Pons (tissue), 1 donor: ENCODE results near the gene ZNF433.

Experiments used
- DNase-seq: peaks from one replicate; pipeline ENCODE4 v3.0.0-alpha.2; 2016; ENCODE audit warnings: low spot score

Gene ZNF433

DNA sequence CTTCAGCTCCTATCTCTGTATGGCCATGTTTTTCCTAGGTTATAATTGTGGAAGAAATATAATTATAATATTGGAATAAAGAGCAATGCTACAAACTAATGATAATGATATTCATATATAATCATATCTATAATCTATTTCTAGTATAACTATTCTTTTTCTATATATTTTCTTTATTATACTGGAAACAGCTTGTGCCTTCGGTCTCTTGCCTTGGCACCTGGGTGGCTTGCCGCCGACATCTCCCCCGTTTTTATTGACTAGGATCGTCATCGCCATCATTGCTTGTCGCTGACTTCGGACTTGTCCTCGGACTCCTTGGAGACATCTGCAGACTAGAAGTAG is 46.4 kb downstream of the ZNF433 start:
- no peak for DNase-seq

GRCh38 chr19:11987405-11988281 is 47.8 kb downstream of the ZNF433 start:
- peak; percentile 91 for DNase-seq

- DNase-seq, result no peak
Measured at GRCh38 chr19:11986754-11987153, 48.7 kb downstream of the ZNF433 start.

DNA sequence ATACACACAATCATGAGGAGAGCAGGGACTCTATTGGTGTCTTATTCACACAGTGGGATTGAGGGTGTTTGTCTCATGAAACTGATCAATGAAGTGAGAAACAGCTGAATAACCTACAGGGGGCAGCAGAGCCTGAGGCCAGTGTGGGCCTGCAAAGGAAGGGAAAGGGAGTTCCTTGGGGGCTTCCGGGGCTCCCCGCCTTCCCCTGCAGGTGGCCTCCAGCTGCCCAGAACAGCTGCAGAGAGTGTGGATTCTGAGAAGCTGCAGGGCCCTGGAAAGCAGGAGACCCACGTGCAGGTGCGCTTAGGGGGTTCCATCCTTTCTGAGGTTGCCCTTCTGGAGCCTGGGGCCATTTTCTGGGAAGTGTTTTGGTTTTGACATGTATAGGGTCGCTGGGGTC is 50.5 kb downstream of the ZNF433 start:
- DNase-seq, result no peak

- DNase-seq, result no peak
Measured at GRCh38 chr19:11982526-11982925, 53.0 kb downstream of the ZNF433 start.

DNA sequence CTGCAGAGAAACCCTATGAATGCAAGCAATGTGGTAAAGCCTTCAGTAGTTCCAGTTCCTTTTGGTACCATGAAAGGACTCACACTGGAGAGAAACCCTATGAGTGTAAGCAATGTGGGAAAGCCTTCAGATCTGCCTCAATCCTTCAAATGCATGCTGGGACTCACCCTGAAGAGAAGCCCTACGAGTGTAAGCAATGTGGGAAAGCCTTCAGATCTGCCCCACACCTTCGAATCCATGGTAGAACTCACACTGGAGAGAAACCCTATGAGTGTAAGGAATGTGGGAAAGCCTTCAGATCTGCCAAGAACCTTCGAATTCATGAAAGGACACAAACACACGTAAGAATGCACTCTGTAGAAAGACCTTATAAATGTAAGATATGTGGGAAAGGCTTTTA is 56.0 kb downstream of the ZNF433 start:
- no peak for DNase-seq

- DNase-seq, result no peak
Measured at GRCh38 chr19:11978492-11979100, 56.9 kb downstream of the ZNF433 start.

DNA sequence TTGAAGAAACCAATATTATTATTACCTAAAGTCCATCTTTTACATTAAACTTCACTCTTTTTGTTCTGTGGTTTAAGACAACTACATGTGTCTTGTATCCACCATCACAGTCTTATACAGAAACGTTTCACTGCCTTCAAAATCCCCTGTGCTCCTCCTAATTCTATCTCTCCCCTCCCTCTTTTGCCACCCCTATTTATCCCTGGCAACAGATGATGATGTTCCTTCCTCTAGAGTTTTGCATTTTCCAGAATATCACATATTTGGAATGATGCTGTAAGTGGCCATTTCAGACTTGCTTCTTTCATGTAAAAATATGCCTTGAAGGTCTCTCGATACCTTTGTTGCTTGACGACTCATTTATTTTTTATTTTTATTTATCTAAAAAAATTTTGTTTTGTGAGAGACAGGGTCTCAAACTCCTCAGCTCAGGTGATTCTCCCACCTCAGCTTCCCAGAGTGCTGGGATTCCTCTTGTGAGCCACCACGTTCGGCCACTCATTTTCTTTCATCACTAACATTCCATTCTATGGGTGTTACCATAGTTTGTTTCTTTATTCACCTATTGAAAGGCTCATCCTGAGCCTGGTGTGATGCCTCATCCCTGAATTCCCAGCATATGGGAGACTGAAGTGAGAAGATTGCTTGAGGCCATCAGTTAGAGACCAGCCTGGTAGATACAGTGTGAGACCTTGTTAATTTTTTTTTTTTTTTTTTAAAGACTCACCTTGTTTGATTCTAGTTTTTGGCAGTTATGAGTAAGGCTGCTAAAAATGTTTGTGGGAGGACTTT is 62.3 kb downstream of the ZNF433 start:
- no peak for DNase-seq

- DNase-seq, result peak; percentile 63
Measured at GRCh38 chr19:11971041-11971440, 64.4 kb downstream of the ZNF433 start.

- no peak for DNase-seq
Measured at GRCh38 chr19:11970174-11970573, 65.3 kb downstream of the ZNF433 start.

DNA sequence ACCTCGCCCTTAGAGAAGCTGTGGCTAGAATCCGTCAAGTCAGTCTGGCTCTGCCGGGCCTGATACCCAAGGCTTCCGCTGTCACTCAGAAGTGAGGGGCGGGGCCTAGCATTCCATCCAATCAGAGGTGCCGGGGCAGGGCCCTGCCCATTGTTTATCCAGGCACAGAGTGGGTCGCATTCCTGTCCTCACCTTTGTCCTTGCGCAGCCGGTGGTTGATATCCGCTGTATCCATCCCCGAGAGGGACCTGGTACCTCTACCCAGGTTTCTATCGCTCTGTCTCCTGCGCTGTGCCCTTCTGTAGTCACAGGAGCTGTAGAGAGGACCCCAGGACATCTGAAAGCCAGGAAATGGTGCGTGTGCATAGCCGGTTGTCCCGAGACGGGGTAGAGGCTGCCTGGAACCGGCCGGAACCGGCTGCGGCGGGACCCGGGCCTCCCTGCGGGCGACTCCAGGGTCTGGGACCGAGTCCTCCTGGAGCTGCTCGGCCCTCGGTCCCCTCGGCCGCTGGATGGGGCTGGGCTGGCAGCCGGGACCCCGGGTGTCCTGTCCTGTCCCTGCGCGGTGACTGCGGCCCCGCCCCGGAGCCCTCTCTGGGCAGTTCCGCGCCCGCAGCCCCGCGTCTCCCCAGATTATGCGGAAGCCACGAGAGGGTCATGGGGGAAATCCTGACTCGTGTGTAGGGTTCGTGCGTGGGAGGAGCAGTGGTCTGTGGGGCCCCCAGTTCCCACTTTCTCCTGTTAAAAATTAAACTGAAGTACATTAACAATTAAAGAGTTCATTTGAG is 70.4 kb downstream of the ZNF433 start, which contains the start of gene ZNF763:
TSS of gene ZNF763 (plus strand) at position 183 of the 788 bp plus-strand sequence. CDS start at position 352, 169 bp downstream.
- DNase-seq, result peak; percentile 97
